OCI-LY7 (cell line): Measurements from ENCODE around the gene ALK. TPM values are rescaled to one million over a fixed set of nuclear protein-coding genes. Genes with fewer than 3 reads are reported as not detected.

Experiments used
- BruUV-seq: library from RNA; stranded (reverse); fragments of 400-500 nt; replicated peaks from 2 replicates; lab custom pipeline; 2021; lab: Mats Ljungman, UMichigan
- CTCF ChIA-PET: fragments of 300-600 bp; sonication (Branson Sonifier 250); formaldehyde crosslinking; loops from one replicate; lab custom pipeline; 2022; ENCODE audit warnings: antibody characterized with exemption; ENCODE audit not compliant: unreplicated experiment; lab: Charles Lee
- POLR2A ChIA-PET: fragments of 300-600 bp; sonication (Branson Sonifier 250); formaldehyde crosslinking; loops from one replicate; lab custom pipeline; 2022; ENCODE audit warnings: antibody characterized with exemption; lab: Charles Lee
- DNase-seq: peaks from one replicate; pipeline ENCODE4 v3.0.0-alpha.2; 2015; ENCODE audit warnings: low spot score
- H2AFZ ChIP-seq: fragments of 200-600 bp; sonication (generic), shearing (Covaris generic); 2 replicates; pipeline ENCODE4 v1.6.1; 2014; ENCODE audit warnings: mild to moderate bottlenecking, antibody characterized with exemption, low read length, moderate library complexity
- H3K27ac ChIP-seq: fragments of 200-600 bp; sonication (generic); 2 replicates; pipeline ENCODE4 v1.5.1; 2014; ENCODE audit warnings: mixed run types, low read depth, mild to moderate bottlenecking, moderate library complexity, low read length, inconsistent platforms; ENCODE audit not compliant: poor library complexity, severe bottlenecking
- H3K36me3 ChIP-seq: fragments of 200-600 bp; sonication (generic); 2 replicates; pipeline ENCODE4 v1.6.1; 2014; ENCODE audit warnings: mild to moderate bottlenecking, antibody characterized with exemption, low read length, moderate library complexity, mixed read lengths; ENCODE audit not compliant: insufficient read depth
- H3K4me1 ChIP-seq: fragments of 200-600 bp; sonication (generic); 2 replicates; pipeline ENCODE4 v1.5.1; 2014; ENCODE audit warnings: mild to moderate bottlenecking, low read length; ENCODE audit not compliant: insufficient read depth, poor library complexity, severe bottlenecking
- H3K4me2 ChIP-seq: fragments of 200-600 bp; sonication (generic); 2 replicates; pipeline ENCODE4 v1.6.1; 2014; ENCODE audit warnings: mild to moderate bottlenecking, low read length
- H3K4me3 ChIP-seq: fragments of 200-600 bp; sonication (generic); 2 replicates; pipeline ENCODE4 v1.5.1; 2014; ENCODE audit warnings: mild to moderate bottlenecking, low read depth, low read length; ENCODE audit not compliant: poor library complexity, severe bottlenecking
- H3K79me2 ChIP-seq: fragments of 200-600 bp; sonication (generic); 2 replicates; pipeline ENCODE4 v1.6.1; 2016; ENCODE audit warnings: low read depth, mild to moderate bottlenecking, low read length, moderate library complexity, mixed read lengths; ENCODE audit not compliant: insufficient read depth
- H3K9me2 ChIP-seq: fragments of 200-600 bp; sonication (generic); 2 replicates; pipeline ENCODE4 v1.6.1; 2016; ENCODE audit warnings: mild to moderate bottlenecking, low read length, mixed read lengths; ENCODE audit not compliant: insufficient read depth
- H3K9me3 ChIP-seq: fragments of 200-600 bp; sonication (generic); 2 replicates; pipeline ENCODE4 v1.6.1; 2014; ENCODE audit warnings: mild to moderate bottlenecking, mixed run types, low read length, mixed read lengths
- H4K20me1 ChIP-seq: fragments of 200-600 bp; sonication (generic); 2 replicates; pipeline ENCODE4 v1.6.1; 2014; ENCODE audit warnings: mild to moderate bottlenecking, antibody characterized with exemption, low read length, moderate library complexity, mixed read lengths; ENCODE audit not compliant: insufficient read depth
- EZH2phosphoT487 ChIP-seq: fragments of 200-600 bp; sonication (generic); IDR thresholded peaks from 2 replicates; pipeline ENCODE4 v1.6.1; 2018; ENCODE audit warnings: low read depth, borderline replicate concordance, mild to moderate bottlenecking, mixed run types, antibody characterized with exemption, low read length, moderate library complexity, mixed read lengths
- intact Hi-C: fragments of 100-400 bp; cut with micrococcal nuclease; formaldehyde crosslinking; loops from one replicate; pipeline ENCODE4 v1.10.0; 2022; ENCODE audit not compliant: unreplicated experiment
- total RNA-seq, 2 experiments: library from RNA; depleted of rRNA in 1 of 2; stranded (reverse); fragments of >200 nt in 1 of 2; shearing (Covaris generic) in 1 of 2; gene quantifications; 2 replicates each; pipeline ENCODE4 v1.2.3, GENCODE V29; 2014 to 2022
- TF ChIP-seq, protein P1 (sequence below): fragments of 200-600 bp; sonication (generic); conservative IDR thresholded peaks from 2 replicates; pipeline ENCODE4 v1.5.1; 2014; ENCODE audit warnings: mild to moderate bottlenecking, antibody characterized with exemption, low read length, moderate library complexity, mixed read lengths

ALK gene
- total RNA-seq, 2 experiments from 2014 or later: 0.09 TPM; not detected in 1

- no peaks in the 10 kb centered on the region for H3K9me3 ChIP-seq
- no peak overlapping the region for H3K27ac ChIP-seq
- no peaks in the 10 kb centered on the region for H3K36me3 ChIP-seq
- no peaks in the 10 kb centered on the region for H3K4me1 ChIP-seq
- no peak overlapping the region for H3K4me3 ChIP-seq
- no peaks in the 10 kb centered on the region for H3K79me2 ChIP-seq
- ChIA-PET POLR2A (no interaction called here), CTCF (no interaction called here)
- no peak for TF ChIP-seq EZH2phosphoT487
- TF ChIP-seq, protein P1, sequence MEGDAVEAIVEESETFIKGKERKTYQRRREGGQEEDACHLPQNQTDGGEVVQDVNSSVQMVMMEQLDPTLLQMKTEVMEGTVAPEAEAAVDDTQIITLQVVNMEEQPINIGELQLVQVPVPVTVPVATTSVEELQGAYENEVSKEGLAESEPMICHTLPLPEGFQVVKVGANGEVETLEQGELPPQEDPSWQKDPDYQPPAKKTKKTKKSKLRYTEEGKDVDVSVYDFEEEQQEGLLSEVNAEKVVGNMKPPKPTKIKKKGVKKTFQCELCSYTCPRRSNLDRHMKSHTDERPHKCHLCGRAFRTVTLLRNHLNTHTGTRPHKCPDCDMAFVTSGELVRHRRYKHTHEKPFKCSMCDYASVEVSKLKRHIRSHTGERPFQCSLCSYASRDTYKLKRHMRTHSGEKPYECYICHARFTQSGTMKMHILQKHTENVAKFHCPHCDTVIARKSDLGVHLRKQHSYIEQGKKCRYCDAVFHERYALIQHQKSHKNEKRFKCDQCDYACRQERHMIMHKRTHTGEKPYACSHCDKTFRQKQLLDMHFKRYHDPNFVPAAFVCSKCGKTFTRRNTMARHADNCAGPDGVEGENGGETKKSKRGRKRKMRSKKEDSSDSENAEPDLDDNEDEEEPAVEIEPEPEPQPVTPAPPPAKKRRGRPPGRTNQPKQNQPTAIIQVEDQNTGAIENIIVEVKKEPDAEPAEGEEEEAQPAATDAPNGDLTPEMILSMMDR: no peak
- BruUV-seq: no TSS peak
- no peak overlapping the region for H2AFZ ChIP-seq
- no peaks in the 10 kb centered on the region for H3K9me2 ChIP-seq
- intact Hi-C loops: no loop called here
- H3K4me2 ChIP-seq: no peak overlapping the region
- H4K20me1 ChIP-seq: no peaks in the 10 kb centered on the region
- DNase-seq: no peak
These were observed 469.4 kb downstream of the ALK start for GRCh38 chr2:29452036-29452435.

- no peak for TF ChIP-seq EZH2phosphoT487
- TF ChIP-seq, protein P1: no peak
- CTCF ChIA-PET: no interaction called here
- POLR2A ChIA-PET: no interaction called here
- intact Hi-C loops: no loop called here
- Histone ChIP-seq H3K9me3 (no peaks in the 10 kb centered on the region), H3K4me2 (no peak overlapping the region), H3K36me3 (no peaks in the 10 kb centered on the region), H3K9me2 (no peaks in the 10 kb centered on the region), H3K79me2 (no peaks in the 10 kb centered on the region), H4K20me1 (no peaks in the 10 kb centered on the region), H3K4me3 (no peak overlapping the region), H3K27ac (no peak overlapping the region), H3K4me1 (no peaks in the 10 kb centered on the region), H2AFZ (no peak overlapping the region)
- no peak for DNase-seq
- BruUV-seq: no TSS peak
These were observed 470.7 kb downstream of the ALK start for GRCh38 chr2:29450596-29451222.

DNA sequence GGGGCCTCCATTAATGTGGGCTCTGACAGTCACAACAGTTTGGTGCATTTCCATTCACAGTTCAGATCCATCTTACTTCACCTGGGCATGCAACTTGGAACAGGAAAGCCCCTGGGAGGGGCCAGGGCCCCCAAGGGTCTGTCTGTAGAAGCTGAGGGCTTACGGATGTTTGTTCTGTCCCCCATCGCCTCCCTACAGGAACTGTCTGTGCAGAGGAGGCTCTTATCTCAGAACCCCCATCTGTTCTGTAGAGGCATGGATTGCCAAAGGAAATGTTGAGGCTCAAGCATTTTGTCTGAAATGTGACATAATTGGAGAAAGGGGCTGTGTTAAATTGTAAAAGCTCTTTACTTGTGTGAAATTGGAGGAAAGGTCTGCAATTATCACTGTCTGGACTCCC is 471.9 kb downstream of the ALK start:
- Histone ChIP-seq H3K4me3 (no peak overlapping the region), H3K4me1 (no peaks in the 10 kb centered on the region), H3K27ac (no peak overlapping the region), H3K9me2 (no peaks in the 10 kb centered on the region), H4K20me1 (no peaks in the 10 kb centered on the region), H3K4me2 (no peak overlapping the region), H3K36me3 (no peaks in the 10 kb centered on the region), H2AFZ (no peak overlapping the region), H3K9me3 (no peaks in the 10 kb centered on the region), H3K79me2 (no peaks in the 10 kb centered on the region)
- DNase-seq: no peak
- ChIA-PET CTCF (no interaction called here), POLR2A (interaction anchor here (1.0 kb wide), 1 partner anchor 11 kb away, joined by 3 read pairs; no protein-coding TSS in a partner anchor)
- intact Hi-C loops: no loop called here
- no TSS peak for BruUV-seq
- TF ChIP-seq, protein P1: no peak
- no peak for TF ChIP-seq EZH2phosphoT487
